ENCODE data around the gene PIGM.
"Not testable (repeated sequence)": the region's sequence is repeated elsewhere in the genome, so short reads cannot be mapped to it uniquely, and the experiment has no call there.

PIGM gene

GRCh38 chr1:160052936-160053335 lies 21.1 kb upstream of the PIGM start:
- no peak overlapping the region for H3K4me2 ChIP-seq (ENCODE audit: insufficient read depth, low read length)
- no peaks in the 10 kb centered on the region for H3K36me3 ChIP-seq (ENCODE audit: insufficient read depth, low read length)
- H4K20me1 ChIP-seq (ENCODE audit: insufficient read depth, low read length): no peaks in the 10 kb centered on the region
- ATAC-seq (ENCODE audit: insufficient read depth, low read depth) (no peak), DNase-seq (no peak)
- H2AFZ ChIP-seq (ENCODE audit: low read depth, low read length): no peak overlapping the region
- H3K4me1 ChIP-seq (ENCODE audit: insufficient read depth, low read length): no peaks in the 10 kb centered on the region
- peaks cover 14% of the 10 kb centered on the region for H3K27me3 ChIP-seq (ENCODE audit: insufficient read depth, low read length, poor library complexity)
- H3K4me3 ChIP-seq (ENCODE audit: low read depth in 1 of 2, low read length in 2 of 2): no peak overlapping the region
- no peak overlapping the region for H3K9ac ChIP-seq (ENCODE audit: low read depth, low read length)
- H3K9me3 ChIP-seq (ENCODE audit: insufficient read depth, low read length, severe bottlenecking): no peaks in the 10 kb centered on the region
- TF ChIP-seq EZH2 (IDR thresholded peaks at IDR 0.05; ENCODE audit: borderline replicate concordance, low read depth, low read length, severe bottlenecking) (no peak), CTCF (IDR thresholded peaks at IDR 0.05; ENCODE audit: borderline replicate concordance, extremely low read depth, low read length, poor library complexity, severe bottlenecking) (no peak)
- no peak overlapping the region for H3K27ac ChIP-seq (ENCODE audit: low read length)
- no peaks in the 10 kb centered on the region for H3K79me2 ChIP-seq (ENCODE audit: insufficient read depth, low read length)

GRCh38 chr1:160050619-160051018 lies 18.8 kb upstream of the PIGM start:
- TF ChIP-seq CTCF (IDR thresholded peaks at IDR 0.05; ENCODE audit: borderline replicate concordance, extremely low read depth, low read length, poor library complexity, severe bottlenecking) (no peak), EZH2 (IDR thresholded peaks at IDR 0.05; ENCODE audit: borderline replicate concordance, low read depth, low read length, severe bottlenecking) (no peak)
- Histone ChIP-seq H3K4me2 (ENCODE audit: insufficient read depth, low read length) (no peak overlapping the region), H3K4me1 (ENCODE audit: insufficient read depth, low read length) (peaks cover 6% of the 10 kb centered on the region), H2AFZ (ENCODE audit: low read depth, low read length) (no peak overlapping the region), H3K27me3 (ENCODE audit: insufficient read depth, low read length, poor library complexity) (peaks cover 14% of the 10 kb centered on the region), H3K9me3 (ENCODE audit: insufficient read depth, low read length, severe bottlenecking) (no peaks in the 10 kb centered on the region), H3K4me3 (ENCODE audit: low read depth in 1 of 2, low read length in 2 of 2) (no peak overlapping the region), H3K27ac (ENCODE audit: low read length) (no peak overlapping the region), H3K79me2 (ENCODE audit: insufficient read depth, low read length) (no peaks in the 10 kb centered on the region), H4K20me1 (ENCODE audit: insufficient read depth, low read length) (no peaks in the 10 kb centered on the region), H3K36me3 (ENCODE audit: insufficient read depth, low read length) (no peaks in the 10 kb centered on the region), H3K9ac (ENCODE audit: low read depth, low read length) (no peak overlapping the region)
- ATAC-seq (ENCODE audit: insufficient read depth, low read depth) (no peak), DNase-seq (no peak)

DNA sequence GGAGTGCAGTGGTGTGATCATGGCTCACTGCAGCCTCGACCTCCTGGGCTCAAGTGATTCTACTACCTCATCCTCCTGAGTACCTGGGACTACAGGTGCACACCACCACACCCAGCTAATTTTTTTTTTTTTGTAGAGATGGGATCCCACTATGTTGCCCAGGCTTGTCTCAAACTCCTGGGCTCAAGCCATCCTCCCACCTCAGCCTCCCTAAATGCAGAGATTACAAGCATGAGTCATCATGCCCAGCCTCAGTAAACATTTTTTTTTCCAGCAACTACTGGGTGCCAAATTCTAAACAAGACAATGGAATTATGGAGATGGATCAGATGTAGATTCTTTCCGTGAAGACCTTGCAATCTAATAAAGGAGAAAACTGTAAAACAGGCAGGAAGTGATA lies 18.4 kb upstream of the PIGM start:
- H3K9ac ChIP-seq (ENCODE audit: low read depth, low read length); H2AFZ ChIP-seq (ENCODE audit: low read depth, low read length); H3K4me2 ChIP-seq (ENCODE audit: insufficient read depth, low read length); H3K4me1 ChIP-seq (ENCODE audit: insufficient read depth, low read length); H4K20me1 ChIP-seq (ENCODE audit: insufficient read depth, low read length); H3K27ac ChIP-seq (ENCODE audit: low read length); ATAC-seq (ENCODE audit: insufficient read depth, low read depth); DNase-seq; H3K9me3 ChIP-seq (ENCODE audit: insufficient read depth, low read length, severe bottlenecking); H3K36me3 ChIP-seq (ENCODE audit: insufficient read depth, low read length); H3K4me3 ChIP-seq (ENCODE audit: low read depth in 1 of 2, low read length in 2 of 2); H3K79me2 ChIP-seq (ENCODE audit: insufficient read depth, low read length): not testable (repeated sequence)
- peaks cover 14% of the 10 kb centered on the region for H3K27me3 ChIP-seq (ENCODE audit: insufficient read depth, low read length, poor library complexity)

DNA sequence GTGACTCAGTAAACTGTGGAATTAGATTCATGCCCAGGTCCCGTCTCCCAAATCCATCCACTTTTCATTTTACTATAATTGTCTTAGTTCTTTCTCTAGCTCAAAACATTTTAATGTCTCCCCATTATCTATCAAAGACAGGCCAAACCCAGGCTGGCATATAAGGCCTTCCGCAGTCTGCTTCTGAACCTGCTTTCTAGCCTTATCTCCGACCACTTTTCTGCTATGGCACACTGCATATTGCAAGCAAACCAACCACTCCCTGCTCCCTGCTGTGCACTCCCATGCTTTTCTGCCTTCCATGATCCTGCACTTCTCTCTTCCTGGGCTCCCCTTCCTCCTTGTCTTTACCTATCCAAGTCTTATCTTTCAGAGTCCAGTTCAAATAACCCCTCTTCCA lies 17.3 kb upstream of the PIGM start:
- no peak for TF ChIP-seq EZH2 (IDR thresholded peaks at IDR 0.05; ENCODE audit: borderline replicate concordance, low read depth, low read length, severe bottlenecking)
- TF ChIP-seq CTCF (IDR thresholded peaks at IDR 0.05; ENCODE audit: borderline replicate concordance, extremely low read depth, low read length, poor library complexity, severe bottlenecking): no peak
- Histone ChIP-seq H3K9me3 (ENCODE audit: insufficient read depth, low read length, severe bottlenecking) (no peaks in the 10 kb centered on the region), H3K4me2 (ENCODE audit: insufficient read depth, low read length) (no peak overlapping the region), H3K4me3 (ENCODE audit: low read depth in 1 of 2, low read length in 2 of 2) (no peak overlapping the region), H2AFZ (ENCODE audit: low read depth, low read length) (no peak overlapping the region), H3K4me1 (ENCODE audit: insufficient read depth, low read length) (peaks cover 6% of the 10 kb centered on the region), H3K27me3 (ENCODE audit: insufficient read depth, low read length, poor library complexity) (peaks cover 12% of the 10 kb centered on the region), H3K36me3 (ENCODE audit: insufficient read depth, low read length) (no peaks in the 10 kb centered on the region), H3K9ac (ENCODE audit: low read depth, low read length) (no peak overlapping the region), H3K79me2 (ENCODE audit: insufficient read depth, low read length) (no peaks in the 10 kb centered on the region), H4K20me1 (ENCODE audit: insufficient read depth, low read length) (no peaks in the 10 kb centered on the region), H3K27ac (ENCODE audit: low read length) (no peak overlapping the region)
- no peak for DNase-seq
- ATAC-seq (ENCODE audit: insufficient read depth, low read depth): no peak

Measured in DND-41 (cell line).